Activated CD4-positive, alpha-beta T cell treated with anti-CD3 and anti-CD28 coated beads, Interleukin-2, amount 50 U/mL, for 24 hours (primary cell): ENCODE results near the gene ACOT2.
"Not testable (repeated sequence)": the region's sequence is repeated elsewhere in the genome, so short reads cannot be mapped to it uniquely, and the experiment has no call there.

Source experiments
- DNase-seq, 2 donors: peaks; one replicate each; pipeline ENCODE4 v3.0.0-alpha.2; 2020; ENCODE audit warnings: low read depth in 1 of 2, low spot score in 1 of 2

ACOT2 gene

DNA sequence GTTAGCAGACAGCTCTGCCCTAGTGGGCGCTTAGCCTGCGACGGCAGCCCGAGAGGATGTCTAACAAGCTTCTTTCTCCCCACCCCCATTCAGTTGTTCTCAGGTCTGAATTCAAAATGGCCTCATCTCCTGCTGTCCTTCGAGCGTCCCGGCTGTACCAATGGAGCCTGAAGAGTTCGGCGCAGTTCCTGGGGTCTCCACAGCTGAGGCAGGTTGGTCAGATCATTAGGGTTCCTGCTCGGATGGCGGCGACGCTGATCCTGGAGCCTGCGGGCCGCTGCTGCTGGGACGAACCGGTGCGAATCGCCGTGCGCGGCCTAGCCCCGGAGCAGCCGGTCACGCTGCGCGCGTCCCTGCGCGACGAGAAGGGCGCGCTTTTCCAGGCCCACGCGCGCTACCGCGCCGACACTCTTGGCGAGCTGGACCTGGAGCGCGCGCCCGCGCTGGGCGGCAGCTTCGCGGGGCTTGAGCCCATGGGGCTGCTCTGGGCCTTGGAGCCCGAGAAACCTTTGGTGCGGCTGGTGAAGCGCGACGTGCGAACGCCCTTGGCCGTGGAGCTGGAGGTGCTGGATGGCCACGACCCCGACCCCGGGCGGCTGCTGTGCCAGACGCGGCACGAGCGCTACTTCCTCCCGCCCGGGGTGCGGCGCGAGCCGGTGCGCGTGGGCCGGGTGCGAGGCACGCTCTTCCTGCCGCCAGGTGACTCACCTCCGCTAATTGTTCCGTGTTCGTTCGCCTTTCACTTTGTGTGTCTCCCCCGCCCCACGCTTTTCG lies at the start of gene ACOT2:
TSS of gene ACOT2 (plus strand) at position 29 of the 774 bp plus-strand sequence. CDS start at position 57, 28 bp downstream.
- DNase-seq: peak; percentile 68 to 79

DNA sequence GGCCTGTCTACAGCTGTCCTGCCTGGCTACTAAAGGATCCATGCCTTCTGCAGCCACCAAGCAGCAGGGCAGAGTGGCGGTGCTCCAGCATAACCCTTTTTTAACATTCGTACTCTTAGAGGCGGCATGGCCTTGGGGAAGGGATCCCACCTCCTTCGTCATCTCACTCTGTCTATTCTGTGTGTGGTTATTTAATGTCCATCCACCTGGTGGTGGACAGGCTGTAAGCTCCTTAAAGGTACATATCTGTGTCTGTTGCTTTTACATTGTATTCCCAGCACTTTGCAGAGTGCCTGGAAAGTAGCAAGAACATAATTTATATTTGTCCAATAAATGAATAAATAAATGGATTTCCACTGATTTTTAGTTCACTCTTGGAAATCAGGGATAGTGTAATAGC lies 47.8 kb upstream of the ACOT2 start:
- no peak for DNase-seq

DNA sequence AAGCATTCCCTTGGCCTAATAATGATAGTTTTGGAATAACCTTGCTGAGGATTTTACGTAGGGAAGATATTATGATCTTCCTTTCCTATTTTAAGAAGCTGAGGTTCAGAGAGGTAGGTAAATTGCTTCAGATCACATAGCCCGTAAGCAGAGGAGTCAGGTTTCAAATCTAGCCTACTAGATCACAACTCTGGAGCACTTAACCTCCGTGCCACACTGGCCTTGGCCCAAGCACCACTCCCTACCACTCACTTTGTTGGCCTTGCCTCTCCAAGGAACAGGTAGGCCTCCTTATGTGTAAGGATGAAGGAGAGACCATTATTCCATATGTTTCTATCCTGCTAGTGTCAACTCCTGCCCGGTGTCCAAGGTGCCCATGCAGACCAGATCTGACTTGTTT lies 44.5 kb upstream of the ACOT2 start:
- DNase-seq: no peak

DNA sequence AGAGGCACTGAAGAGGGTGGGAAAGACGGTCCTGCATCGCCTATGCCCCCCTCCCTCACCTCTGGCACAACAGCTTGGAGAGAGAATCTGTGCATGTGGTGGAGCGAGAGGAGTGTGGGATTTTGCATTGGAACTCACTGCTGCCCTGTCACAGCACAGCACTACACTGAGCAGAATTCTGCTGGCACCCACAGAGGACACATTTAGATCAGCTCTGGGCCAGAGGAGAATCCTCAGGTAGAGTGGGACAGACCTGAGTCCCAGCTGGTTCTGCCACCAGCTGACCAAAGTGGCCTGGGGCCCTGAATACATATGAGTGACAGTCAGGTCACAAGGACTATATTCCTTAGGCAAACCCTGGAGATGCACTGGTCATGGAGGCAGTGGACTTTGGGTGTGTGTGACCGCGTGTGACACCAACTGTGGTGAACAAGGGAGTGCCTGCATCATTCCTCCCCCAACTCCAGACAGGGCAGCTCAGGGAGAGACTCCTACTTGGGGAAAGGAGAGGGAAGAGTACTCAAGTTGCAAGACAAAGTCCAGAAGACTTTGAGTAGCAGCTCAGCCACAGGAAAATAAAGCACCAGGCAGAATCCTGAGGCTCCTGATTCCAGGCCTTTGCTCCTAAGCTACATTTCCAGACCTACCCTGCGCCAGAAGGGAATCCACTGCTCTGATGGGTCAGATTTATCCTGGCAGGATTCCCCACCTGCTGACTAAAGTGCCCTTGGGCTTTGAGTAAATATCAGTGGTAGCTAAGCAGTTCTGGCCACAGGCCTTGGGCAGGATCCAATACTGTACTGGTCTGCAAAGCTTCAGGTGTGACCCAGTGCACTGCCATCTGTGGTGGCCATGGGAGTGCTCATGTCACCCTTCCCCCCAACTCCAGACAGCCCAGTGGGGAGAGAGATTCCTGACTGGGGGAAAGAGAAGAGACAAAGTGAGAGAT lies 42.7 kb upstream of the ACOT2 start:
- no peak for DNase-seq

- DNase-seq: not testable (repeated sequence)
Measured at GRCh38 chr14:73529356-73529755, 39.7 kb upstream of the ACOT2 start.

DNA sequence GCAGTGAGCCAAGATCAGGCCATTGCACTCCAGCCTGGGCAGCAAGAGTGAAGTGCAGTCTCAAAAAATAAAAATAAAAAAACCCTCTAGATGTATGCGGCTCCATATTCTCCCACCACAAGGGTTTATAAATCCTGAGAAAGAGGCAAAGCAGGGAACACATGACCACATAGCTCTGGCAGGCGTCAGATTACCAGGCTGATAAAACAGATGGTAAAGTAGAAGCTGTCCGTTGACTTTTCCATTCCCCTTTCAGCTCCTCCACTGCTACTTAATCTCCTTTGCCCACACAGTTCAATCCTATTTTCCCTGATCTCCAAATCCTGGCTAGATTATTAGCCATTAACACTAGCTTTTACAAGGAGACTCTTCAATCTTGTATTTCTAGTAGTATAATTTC lies 37.0 kb upstream of the ACOT2 start:
- not testable (repeated sequence) for DNase-seq

GRCh38 chr14:73537244-73538045 lies 31.6 kb upstream of the ACOT2 start:
- DNase-seq: not testable (repeated sequence)

- DNase-seq: peak in 1 of 2 donors; percentile 43
Measured at GRCh38 chr14:73539017-73539416, 30.0 kb upstream of the ACOT2 start.

GRCh38 chr14:73542961-73543360 lies 26.1 kb upstream of the ACOT2 start:
- DNase-seq: not testable (repeated sequence)

- DNase-seq: not testable (repeated sequence)
Measured at GRCh38 chr14:73545353-73545752, 23.7 kb upstream of the ACOT2 start.

DNA sequence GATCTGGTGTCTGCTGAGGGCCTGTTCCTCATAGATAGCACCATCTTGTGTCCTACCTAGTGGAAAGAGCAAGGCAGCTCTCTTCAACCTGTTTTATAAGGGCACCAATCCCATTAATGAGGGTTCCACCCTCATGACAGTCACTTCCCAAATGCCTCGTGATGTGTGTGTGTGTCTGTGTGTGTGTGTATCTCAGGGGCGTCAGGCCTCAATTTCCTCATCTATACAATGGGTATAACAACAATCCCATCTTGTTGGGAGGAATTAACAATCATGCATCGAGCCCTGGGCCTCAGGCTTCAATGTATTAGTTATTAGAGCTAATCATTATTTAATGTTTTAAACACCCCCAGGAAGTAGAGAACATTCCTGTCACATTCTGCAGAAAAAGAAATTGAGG lies 19.9 kb upstream of the ACOT2 start:
- DNase-seq: not testable (repeated sequence)

DNA sequence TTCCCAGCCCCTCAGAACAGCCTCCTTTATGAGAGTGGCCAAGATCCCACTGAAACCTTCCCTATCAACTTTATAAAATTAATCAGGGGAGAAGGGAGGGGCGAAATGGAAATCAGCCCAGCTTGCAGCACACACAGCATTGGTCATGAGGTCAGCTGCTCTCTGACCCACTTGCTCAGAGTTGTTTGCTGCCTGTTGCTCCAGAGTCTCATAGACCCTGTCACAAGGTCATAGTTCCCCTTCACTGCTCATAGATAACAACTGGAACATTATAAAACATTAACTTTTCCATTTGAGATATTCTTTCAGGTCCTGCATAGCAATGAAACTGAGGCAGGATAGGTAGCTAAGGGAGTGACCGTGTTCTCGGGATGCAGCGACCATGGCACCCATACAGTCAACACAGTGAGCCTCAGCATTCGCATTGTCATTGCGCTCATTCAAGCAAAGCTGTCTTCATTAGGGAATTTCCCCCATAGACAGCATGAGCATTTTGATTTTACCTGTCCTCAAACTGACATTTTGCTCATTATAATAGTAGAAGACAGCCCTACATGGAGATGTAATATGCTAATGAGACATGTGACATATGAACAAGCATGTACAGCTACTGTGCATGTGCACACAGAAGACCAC lies 19.0 kb upstream of the ACOT2 start:
- DNase-seq: not testable (repeated sequence)

- no peak for DNase-seq
Measured at GRCh38 chr14:73553845-73554244, 15.2 kb upstream of the ACOT2 start.

DNA sequence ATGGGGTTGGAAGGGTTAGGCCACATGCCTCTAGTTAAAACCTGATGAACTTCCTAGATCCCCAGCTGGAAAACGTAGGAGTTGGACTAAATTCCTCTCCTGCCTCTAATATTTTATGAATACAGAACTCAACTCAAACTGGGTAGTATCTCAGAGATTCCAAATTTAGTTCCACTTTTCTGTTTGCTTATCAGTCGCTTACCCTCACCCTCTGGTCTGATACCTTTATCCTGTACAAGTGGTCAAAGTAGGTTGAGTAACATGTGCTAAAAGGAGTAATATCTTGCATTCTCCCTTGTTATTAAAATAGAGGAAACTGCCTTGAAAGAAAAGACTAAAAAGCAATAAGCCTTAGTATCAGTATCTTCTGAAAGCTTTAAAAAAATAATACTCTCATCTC lies 11.8 kb upstream of the ACOT2 start:
- not testable (repeated sequence) for DNase-seq

DNA sequence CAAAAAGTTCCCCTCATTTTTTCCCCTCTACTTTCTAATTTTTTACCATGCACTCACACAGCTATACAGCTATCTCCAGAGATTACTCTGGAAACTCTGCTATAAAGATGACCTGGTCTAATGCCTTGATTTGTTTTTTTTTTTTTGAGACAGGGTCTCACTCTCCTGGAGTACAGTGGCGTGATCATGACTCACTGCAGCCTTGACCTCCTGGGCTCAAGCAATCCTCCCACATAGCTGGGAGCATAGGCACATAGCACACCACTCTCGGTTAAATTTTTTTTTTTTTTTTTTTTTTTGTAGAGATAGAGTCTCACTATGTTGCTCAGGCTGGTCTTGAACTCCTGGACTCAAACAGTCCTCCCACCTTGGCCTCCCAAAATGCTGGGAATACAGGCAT lies 10.8 kb upstream of the ACOT2 start:
- DNase-seq: not testable (repeated sequence)

GRCh38 chr14:73562256-73562655 lies 6.8 kb upstream of the ACOT2 start:
- DNase-seq: not testable (repeated sequence)

DNA sequence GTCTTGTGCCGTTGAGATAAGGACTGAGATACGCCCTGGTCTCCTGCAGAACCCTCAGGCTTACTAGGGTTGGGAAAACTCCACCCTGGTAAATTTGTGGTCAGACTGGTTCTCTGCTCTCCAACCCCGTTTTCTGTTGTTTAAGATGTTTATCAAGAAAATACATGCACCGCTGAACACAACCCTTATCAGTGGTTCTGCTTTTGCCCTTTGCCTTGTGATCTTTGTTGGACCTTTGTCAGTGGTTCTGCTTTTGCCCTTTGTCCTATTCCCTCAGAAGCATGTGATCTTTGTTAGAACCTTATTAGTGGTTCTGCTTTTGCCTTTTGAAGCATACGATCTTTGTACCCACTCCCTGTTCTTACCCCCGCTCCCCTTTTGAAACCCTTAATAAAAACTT lies 6.3 kb upstream of the ACOT2 start:
- not testable (repeated sequence) for DNase-seq

GRCh38 chr14:73566431-73566830 lies 2.6 kb upstream of the ACOT2 start:
- not testable (repeated sequence) for DNase-seq

- DNase-seq: not testable (repeated sequence)
Measured at GRCh38 chr14:73566935-73567334, 2.1 kb upstream of the ACOT2 start.

GRCh38 chr14:73567358-73567757 lies 1.7 kb upstream of the ACOT2 start:
- DNase-seq: no peak
